HCT116 (cell line): ENCODE data around the gene AGTPBP1. TPM values are rescaled to one million over a fixed set of nuclear protein-coding genes. Genes with fewer than 3 reads are reported as not detected.

ENCODE experiments used
- ATAC-seq: fragments of 200-7000 bp; cut with Tn5 transposase; 2 replicates; pipeline ENCODE4 v1.9.1; 2020; ENCODE audit warnings: mild to moderate bottlenecking, moderate library complexity
- BruUV-seq: library from RNA; stranded (reverse); fragments of 400-500 nt; replicated peaks from 2 replicates; lab custom pipeline; 2021; lab: Mats Ljungman, UMichigan
- CTCF ChIA-PET: fragments of 300-600 bp; sonication (Branson Sonifier 250); formaldehyde crosslinking; loops from one replicate; lab custom pipeline; 2021; ENCODE audit warnings: antibody characterized with exemption; lab: Charles Lee
- POLR2A ChIA-PET: fragments of 300-600, 350-600 bp; sonication (Branson Sonifier 250); formaldehyde crosslinking; loops from one replicate; lab custom pipeline; 2021; ENCODE audit warnings: antibody characterized with exemption; lab: Charles Lee
- RAD21 ChIA-PET, 2 experiments: fragments of 300-600 bp; sonication (Branson Sonifier 250); formaldehyde crosslinking; loops; one replicate each; lab custom pipeline; 2023; ENCODE audit warnings: low total read pairs in 2 of 2; ENCODE audit not compliant: uncharacterized antibody in 2 of 2, unreplicated experiment in 2 of 2, low non-redundant PET in 1 of 2; lab: Charles Lee
- DNase-seq: peaks from one replicate; pipeline ENCODE4 v3.0.0-alpha.2; 2010; ENCODE audit warnings: low read depth, low spot score
- H2AFZ ChIP-seq: fragments of 200-600 bp; shearing (Covaris generic), sonication (generic); 2 replicates; pipeline ENCODE4 v1.6.1; 2017; ENCODE audit warnings: low read depth, mixed run types, mixed read lengths, antibody characterized with exemption, low read length; ENCODE audit not compliant: poor library complexity, severe bottlenecking
- H3K27ac ChIP-seq: 2 replicates; pipeline ENCODE4 v1.5.1; 2012; ENCODE audit warnings: low read depth, low read length
- H3K27me3 ChIP-seq: fragments of 200-600 bp; sonication (generic); 2 replicates; pipeline ENCODE4 v1.6.1; 2016; ENCODE audit warnings: mixed run types, low read length, mixed read lengths; ENCODE audit not compliant: insufficient read depth
- H3K36me3 ChIP-seq, 2 experiments: fragments of 200-500 bp in 1 of 2; fragments of 200-600 bp in 1 of 2; sonication (Bioruptor generic) in 1 of 2; sonication (generic) in 1 of 2; 2 replicates each; pipeline versions ENCODE4 v1.5.1 to v1.6.1; 2014 to 2016; ENCODE audit warnings: low read length in 2 of 2, inconsistent platforms in 1 of 2, mixed read lengths in 1 of 2, mixed run types in 1 of 2; ENCODE audit not compliant: insufficient read depth in 2 of 2, control insufficient read depth in 1 of 2
- H3K4me1 ChIP-seq, 2 experiments: fragments of 200-600 bp in 1 of 2; sonication (generic) in 1 of 2; 2 replicates each; pipeline versions ENCODE4 v1.5.1 to v1.6.1; 2012 to 2017; ENCODE audit warnings: low read length in 2 of 2, inconsistent platforms in 1 of 2, mild to moderate bottlenecking in 1 of 2, mixed read lengths in 1 of 2, mixed run types in 1 of 2, moderate library complexity in 1 of 2; ENCODE audit not compliant: insufficient read depth in 2 of 2, control insufficient read depth in 1 of 2
- H3K4me2 ChIP-seq: fragments of 200-600 bp; sonication (generic); 2 replicates; pipeline ENCODE4 v1.6.1; 2017; ENCODE audit warnings: mixed run types, low read length, mixed read lengths
- H3K4me3 ChIP-seq, 2 experiments: fragments of 200-600 bp in 1 of 2; sonication (generic) in 1 of 2; replicated peaks in 1 of 2; 2 replicates each; pipeline ENCODE4 v1.5.1; 2011 to 2016; ENCODE audit warnings: low read length in 2 of 2, control low read depth in 1 of 2, low read depth in 1 of 2, mild to moderate bottlenecking in 1 of 2, mixed read lengths in 1 of 2, mixed run types in 1 of 2
- H3K79me2 ChIP-seq: fragments of 200-600 bp; sonication (generic); 2 replicates; pipeline ENCODE4 v1.6.1; 2017; ENCODE audit warnings: mild to moderate bottlenecking, mixed run types, low read length, moderate library complexity, mixed read lengths; ENCODE audit not compliant: insufficient read depth
- H3K9ac ChIP-seq: fragments of 200-600 bp; sonication (generic); 2 replicates; pipeline ENCODE4 v1.6.1; 2016; ENCODE audit warnings: low read length, mixed read lengths
- H3K9me2 ChIP-seq: fragments of 200-600 bp; sonication (generic), shearing (Covaris generic); 2 replicates; pipeline ENCODE4 v1.6.1; 2017; ENCODE audit warnings: mixed run types, mild to moderate bottlenecking, moderate library complexity; ENCODE audit not compliant: insufficient read depth
- H3K9me3 ChIP-seq, 2 experiments: fragments of 200-500 bp in 1 of 2; fragments of 200-600 bp in 1 of 2; sonication (Bioruptor generic) in 1 of 2; sonication (generic) in 1 of 2; 2 replicates each; pipeline ENCODE4 v1.6.1; 2014 to 2017; ENCODE audit warnings: low read length in 2 of 2, mixed read lengths in 2 of 2, inconsistent platforms in 1 of 2, low read depth in 1 of 2, mild to moderate bottlenecking in 1 of 2, mixed run types in 1 of 2, moderate library complexity in 1 of 2; ENCODE audit not compliant: control insufficient read depth in 1 of 2, insufficient read depth in 1 of 2
- H4K20me1 ChIP-seq: fragments of 200-600 bp; sonication (generic), shearing (Covaris generic); 2 replicates; pipeline ENCODE4 v1.6.1; 2017; ENCODE audit warnings: mixed run types, mild to moderate bottlenecking, moderate library complexity; ENCODE audit not compliant: insufficient read depth
- CBX3 ChIP-seq: IDR thresholded peaks from 2 replicates; pipeline ENCODE4 v1.6.1; 2012; ENCODE audit warnings: low read depth
- CTCF ChIP-seq, 3 experiments: fragments of 200-600 bp in 1 of 3; sonication (generic) in 1 of 3; IDR thresholded peaks in 2 of 3; conservative IDR thresholded peaks in 1 of 3; 2 replicates each; pipeline ENCODE4 v1.5.1; 2012 to 2017; ENCODE audit warnings: low read depth in 2 of 3, low read length in 2 of 3, antibody characterized with exemption in 1 of 3, borderline replicate concordance in 1 of 3, control low read depth in 1 of 3, mild to moderate bottlenecking in 1 of 3, mixed read lengths in 1 of 3, mixed run types in 1 of 3, moderate library complexity in 1 of 3; ENCODE audit not compliant: insufficient read depth in 1 of 3
- ELF1 ChIP-seq: IDR thresholded peaks from 2 replicates; pipeline ENCODE4 v1.6.1; 2012; ENCODE audit warnings: low read depth, borderline replicate concordance
- EZH2 ChIP-seq: fragments of 200-600 bp; sonication (generic); IDR thresholded peaks from 2 replicates; pipeline ENCODE4 v1.6.1; 2017; ENCODE audit warnings: antibody characterized with exemption, mixed run types
- RAD21 ChIP-seq: IDR thresholded peaks from 2 replicates; pipeline ENCODE4 v1.6.1; 2012; ENCODE audit warnings: low read depth, mild to moderate bottlenecking
- YY1 ChIP-seq: IDR thresholded peaks from 2 replicates; pipeline ENCODE4 v1.6.1; 2011; ENCODE audit warnings: low read length, low read depth, moderate library complexity, mild to moderate bottlenecking; ENCODE audit not compliant: insufficient replicate concordance; ENCODE audit errors: extremely low read depth
- ZBTB33 ChIP-seq: IDR thresholded peaks from 2 replicates; pipeline ENCODE4 v1.6.1; 2011; ENCODE audit warnings: mild to moderate bottlenecking, low read length, moderate library complexity; ENCODE audit not compliant: insufficient replicate concordance; ENCODE audit errors: extremely low read depth
- intact Hi-C: fragments of 100-400 bp; cut with micrococcal nuclease; formaldehyde crosslinking; loops from 2 replicates; pipeline ENCODE4 v1.10.0; 2022
- total RNA-seq: library from RNA; stranded (reverse); gene quantifications from one replicate; pipeline ENCODE4 v1.2.1, GENCODE V29; 2021; ENCODE audit not compliant: unreplicated experiment

Gene AGTPBP1
- total RNA-seq, 1 experiment from 2014 or later = 17.4 TPM

- H3K9me3 ChIP-seq = no peaks in the 10 kb centered on the region
- H2AFZ ChIP-seq = no peak overlapping the region
- DNase-seq = no peak
- H3K36me3 ChIP-seq = no peaks in the 10 kb centered on the region
- BruUV-seq = no TSS peak
- no peak for TF ChIP-seq CBX3
- peak; percentile 22 to 38 (median 25); a peak in 3 of 6 replicates for TF ChIP-seq CTCF (IDR thresholded peaks at IDR 0.05 in 2 of 3, conservative IDR thresholded peaks at IDR 0.05 in 1 of 3; ENCODE audit: borderline replicate concordance in 1 of 3, insufficient read depth in 1 of 3, low read depth in 2 of 3, low read length in 2 of 3)
- TF ChIP-seq RAD21 = peak; percentile 47
- ChIA-PET CTCF (interaction anchor here (1.0 to 1.6 kb wide), 3 partner anchors 101 to 190 kb away, joined by 3 to 17 read pairs (median 6); no protein-coding TSS in a partner anchor), POLR2A (no interaction called here), RAD21 (no interaction called here)
- no peaks in the 10 kb centered on the region for H4K20me1 ChIP-seq
- peaks cover 4% of the 10 kb centered on the region; the same call in 1 of the 2 replicates for H3K27me3 ChIP-seq
- H3K79me2 ChIP-seq = no peaks in the 10 kb centered on the region
- intact Hi-C loops = loop anchor here (2.0 kb wide), 1 partner anchor 102 kb away; no protein-coding TSS in a partner anchor
- ATAC-seq = peak; percentile 69
- H3K4me3 ChIP-seq = no peak overlapping the region
- no peaks in the 10 kb centered on the region for H3K9me2 ChIP-seq
- H3K4me1 ChIP-seq = peaks cover 0 to 3% of the 10 kb centered on the region in 2 experiments; a peak in 1 of 4 replicates
- H3K9ac ChIP-seq = no peak overlapping the region
- no peak overlapping the region for H3K4me2 ChIP-seq
- no peak overlapping the region for H3K27ac ChIP-seq
Observed at GRCh38 chr9:85508616-85509015, 233.1 kb downstream of the AGTPBP1 start.

- intact Hi-C loops = no loop called here
- no peaks in the 10 kb centered on the region for H4K20me1 ChIP-seq
- POLR2A ChIA-PET = interaction anchor here (0.6 kb wide), 1 partner anchor 1118 kb away, joined by 4 read pairs; no protein-coding TSS in a partner anchor
- H3K9ac ChIP-seq = no peak overlapping the region
- no peaks in the 10 kb centered on the region for H3K9me3 ChIP-seq
- H3K4me3 ChIP-seq = no peak overlapping the region
- peaks cover 4% of the 10 kb centered on the region; the same call in 1 of the 2 replicates for H3K27me3 ChIP-seq
- RAD21 ChIA-PET = no interaction called here
- H3K36me3 ChIP-seq = no peaks in the 10 kb centered on the region
- no peaks in the 10 kb centered on the region for H3K4me1 ChIP-seq
- CTCF ChIA-PET = no interaction called here
- H2AFZ ChIP-seq = no peak overlapping the region
- no peak for DNase-seq
- H3K27ac ChIP-seq = no peak overlapping the region
- no peak for ATAC-seq
- no peak overlapping the region for H3K4me2 ChIP-seq
- TF ChIP-seq EZH2 (no peak), YY1 (no peak), ELF1 (no peak), ZBTB33 (no peak)
- no peaks in the 10 kb centered on the region for H3K9me2 ChIP-seq
- BruUV-seq = no TSS peak
- H3K79me2 ChIP-seq = no peaks in the 10 kb centered on the region
Observed at GRCh38 chr9:85505612-85506011, 236.1 kb downstream of the AGTPBP1 start.
